Middle frontal gyrus (tissue), 1 donor: ENCODE results near the gene ACSBG1.

Experiments
- DNase-seq: peaks from one replicate; pipeline ENCODE4 v3.0.0-alpha.2; 2015; ENCODE audit warnings: low spot score; ENCODE audit errors: extremely low spot score

Gene ACSBG1

DNA sequence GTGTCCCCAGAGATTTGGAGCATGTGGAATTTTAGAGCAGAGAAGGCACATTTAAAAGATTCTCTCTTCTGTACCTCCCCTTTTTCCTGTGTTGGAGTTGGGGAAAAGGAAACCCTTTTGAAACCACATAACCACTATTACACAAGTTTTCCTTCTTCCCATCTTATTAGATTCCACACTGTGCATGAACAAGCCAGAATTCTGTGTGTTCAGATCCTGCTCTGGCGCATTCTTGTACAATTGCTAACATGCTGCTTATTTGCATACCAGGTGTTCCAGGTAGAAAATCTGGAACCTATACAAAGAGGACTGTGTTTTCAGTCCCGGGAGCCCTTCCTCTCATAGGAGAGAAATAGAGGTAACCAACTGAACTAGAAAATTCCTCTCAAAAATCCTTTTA lies 100.6 kb downstream of the ACSBG1 start:
- no peak for DNase-seq

DNA sequence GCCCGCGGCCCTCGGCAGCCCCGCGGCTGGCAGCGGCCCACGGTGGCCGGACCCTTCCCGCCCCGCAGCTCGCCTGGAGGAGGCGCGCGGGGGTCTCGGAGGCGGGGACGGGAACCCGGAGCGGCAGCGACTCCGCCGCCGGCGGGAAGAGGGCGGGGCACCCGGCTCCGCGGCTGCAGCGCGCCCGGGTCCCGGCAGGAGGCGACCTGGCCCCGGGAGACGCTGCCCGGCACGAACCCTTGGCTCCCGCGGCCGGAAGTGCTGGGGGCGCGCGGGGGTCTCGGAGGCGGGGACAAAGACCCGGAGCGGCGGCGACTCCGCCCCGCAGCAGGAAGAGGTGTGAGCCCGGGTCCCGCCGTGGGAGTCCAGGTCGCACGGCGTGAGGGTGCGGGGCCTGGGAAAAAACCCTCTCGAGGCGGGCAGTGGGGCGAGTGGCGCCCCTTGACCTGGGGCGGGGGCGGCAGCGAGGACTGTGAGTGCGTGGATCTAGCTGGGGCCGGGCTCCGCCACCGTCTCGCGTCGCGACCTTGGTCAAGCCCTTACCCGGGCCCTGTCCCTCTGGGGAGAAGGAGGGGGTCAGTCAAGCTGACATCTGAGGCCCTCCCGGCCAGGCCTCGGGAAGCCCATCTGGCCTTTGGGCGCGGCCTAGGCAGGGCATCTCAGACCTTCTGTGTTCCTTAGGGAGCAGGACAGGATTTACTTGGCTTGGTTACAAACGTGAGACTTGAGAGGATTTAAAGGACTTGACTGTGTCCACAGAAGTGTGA lies 102.9 kb downstream of the ACSBG1 start, which contains the start of gene CIB2:
Gene CIB2 (minus strand): TSS at position 151 of the 767 bp plus-strand sequence. CDS start 230 bp downstream, outside the sequence.
- DNase-seq: peak; percentile 35

DNA sequence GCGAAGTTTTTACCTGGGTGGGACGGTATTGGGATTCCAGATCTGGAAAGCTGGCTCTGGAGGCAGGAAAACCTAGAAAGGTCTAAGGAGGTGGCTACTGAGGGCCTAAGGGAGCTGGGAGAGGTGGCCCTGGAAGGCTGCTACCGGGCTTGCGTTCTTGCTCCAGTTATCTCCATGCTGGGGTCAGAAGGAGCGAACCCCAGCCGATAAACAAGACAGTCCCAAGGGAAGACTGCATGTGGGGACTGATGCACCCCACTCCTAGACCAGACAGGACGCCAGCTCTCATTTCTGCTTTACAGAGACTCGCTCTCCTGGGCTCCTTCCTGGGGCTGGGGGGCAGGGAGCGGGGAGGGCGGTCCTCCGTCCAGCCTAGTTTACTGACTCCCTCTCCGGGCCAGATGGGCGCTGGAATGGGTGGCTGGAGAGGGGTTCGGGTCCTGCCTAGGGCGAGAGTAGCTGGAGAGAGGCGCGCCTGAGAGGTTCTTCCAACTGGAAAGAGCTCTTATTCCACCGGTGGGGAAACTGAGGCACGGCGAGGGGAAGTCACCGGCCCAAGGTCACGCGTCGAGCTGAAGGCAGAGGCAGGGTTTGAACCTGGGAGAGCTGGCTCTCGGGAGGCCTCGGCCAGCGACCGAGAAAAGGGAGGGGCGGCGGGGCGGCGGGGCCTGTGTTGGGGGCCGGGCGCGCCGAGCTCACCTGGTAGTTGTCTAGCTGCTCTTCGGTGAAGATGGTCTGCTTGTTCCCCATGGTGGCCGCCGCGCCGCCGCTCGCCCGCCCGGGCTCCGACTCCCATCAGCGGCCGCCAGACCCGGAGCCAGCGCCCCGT lies 103.7 kb downstream of the ACSBG1 start:
- DNase-seq: no peak

DNA sequence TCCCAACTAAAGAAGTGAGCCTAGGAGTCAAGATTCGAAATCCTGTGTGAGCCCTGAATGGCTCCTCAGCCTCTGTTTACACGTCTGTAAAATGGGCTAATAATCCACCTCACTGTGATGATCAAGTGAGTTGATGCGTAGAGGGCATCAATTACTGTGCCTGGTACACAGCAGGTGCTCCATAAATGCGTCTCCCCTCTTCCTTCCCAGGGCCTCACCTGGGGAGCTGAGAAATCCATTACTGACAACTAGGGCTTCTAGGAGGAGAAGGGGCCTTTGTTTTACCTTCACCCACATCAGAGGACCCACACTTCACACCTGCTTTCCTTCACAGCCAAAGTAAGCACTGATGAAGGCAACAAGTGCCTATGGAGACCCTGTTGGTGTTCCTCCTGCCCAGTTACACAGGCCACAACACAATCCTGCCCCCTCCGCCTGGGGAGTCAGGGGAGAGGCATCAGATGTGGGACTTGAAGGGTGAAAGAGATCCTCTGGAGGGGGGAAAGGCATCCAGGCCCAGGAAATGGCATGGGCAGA lies 104.5 kb downstream of the ACSBG1 start:
- no peak for DNase-seq

DNA sequence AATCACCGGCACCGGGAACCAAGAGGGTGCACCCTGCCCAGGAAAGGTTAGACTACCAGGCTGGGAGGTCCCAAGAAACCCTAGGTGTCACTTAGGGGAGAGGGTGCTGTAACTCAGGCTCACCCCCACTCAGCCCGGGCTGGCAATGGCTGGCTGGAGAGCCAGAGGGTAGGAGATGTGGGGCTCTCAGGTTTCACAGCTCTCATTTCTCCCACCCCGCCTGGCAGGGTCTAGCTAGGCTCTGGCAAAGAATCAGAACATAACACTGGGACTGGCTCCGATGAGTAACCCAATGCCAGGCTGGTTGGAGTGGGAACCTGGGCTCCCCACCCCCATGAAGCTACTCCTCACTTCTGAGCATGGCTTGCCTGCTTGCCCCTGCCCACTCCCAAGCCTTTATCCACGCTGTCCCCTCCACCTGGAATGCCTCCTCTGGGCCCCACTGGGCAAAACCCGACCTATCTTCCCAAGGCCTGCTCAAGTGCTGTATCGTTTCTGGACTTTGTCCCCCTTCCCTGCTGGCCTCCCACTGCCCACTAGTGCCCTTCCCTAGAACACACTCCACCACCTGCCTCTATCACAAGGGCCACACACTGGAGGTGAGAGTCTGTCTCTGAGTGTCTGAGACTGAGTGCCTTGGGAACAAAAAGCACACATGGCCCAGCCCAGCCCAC lies 105.2 kb downstream of the ACSBG1 start:
- DNase-seq: no peak

DNA sequence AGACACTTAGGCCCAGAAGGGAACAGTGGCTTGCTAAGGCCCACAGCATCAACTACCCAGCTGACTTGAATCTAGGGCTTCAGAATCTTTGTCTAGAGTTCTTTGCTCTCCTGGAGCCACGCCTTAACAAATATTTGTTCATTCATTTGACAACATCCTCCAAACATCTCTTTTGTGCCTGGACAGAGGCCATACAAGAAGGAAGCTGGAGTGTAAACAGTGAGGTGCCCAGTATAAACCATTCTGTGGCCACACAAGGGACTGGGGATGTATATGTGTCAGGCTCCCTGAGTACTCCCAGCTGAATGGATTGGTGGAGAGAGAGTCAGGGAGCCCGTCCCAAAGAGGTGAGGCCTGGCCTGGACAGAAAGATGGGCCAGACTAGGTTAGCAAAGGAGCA lies 106.5 kb downstream of the ACSBG1 start:
- no peak for DNase-seq

DNA sequence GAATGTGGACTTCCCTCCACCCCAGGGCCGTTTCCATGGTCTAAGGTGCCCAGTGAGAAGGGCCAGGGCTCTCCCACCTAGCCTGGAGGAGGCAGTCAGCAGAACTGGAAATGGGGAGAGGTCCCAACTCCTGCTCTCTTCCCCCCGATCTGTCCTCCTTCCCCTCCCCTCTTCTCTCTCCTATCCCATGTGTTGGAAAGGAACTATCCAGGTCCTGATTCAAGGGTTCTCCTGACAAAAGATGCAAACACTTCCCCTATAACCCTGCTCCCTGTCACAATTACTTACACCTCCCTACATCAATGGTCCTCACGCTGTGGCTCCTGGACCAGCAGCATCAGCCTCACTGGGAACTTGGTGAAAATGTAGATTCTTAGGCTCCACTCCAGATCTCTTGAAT lies 109.1 kb downstream of the ACSBG1 start:
- no peak for DNase-seq

DNA sequence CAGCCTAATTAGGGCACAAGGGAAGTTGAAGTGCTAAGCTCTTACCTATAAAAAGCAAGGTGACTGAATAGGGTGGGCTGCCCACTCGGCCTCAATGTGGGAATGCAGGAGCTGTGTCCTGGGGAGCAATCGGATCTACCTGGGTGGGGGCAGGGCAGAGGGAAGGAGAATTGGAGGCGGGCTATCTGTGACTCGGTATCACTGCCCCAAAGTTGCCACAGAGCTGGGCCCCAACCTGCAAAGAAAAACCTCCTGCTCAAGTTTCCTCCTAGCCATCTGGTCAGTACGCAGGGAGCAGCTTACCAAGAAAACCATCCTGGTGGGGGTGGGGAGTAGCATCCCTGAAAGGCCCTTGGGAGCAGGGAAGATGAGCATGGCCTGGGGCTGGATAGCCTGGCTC lies 113.8 kb downstream of the ACSBG1 start:
- no peak for DNase-seq
